ENCODE measurements around the gene PNMT.

The PNMT gene

GRCh38 chr17:39627047-39627711 lies 41.1 kb upstream of the PNMT start:
- H3K9me3 ChIP-seq (ENCODE audit: control insufficient read depth, insufficient read depth, low read depth, low read length) = no peaks in the 10 kb centered on the region
- H3K4me3 ChIP-seq (ENCODE audit: low read depth, low read length) = peak overlapping the region; percentile 10; the same call in 1 of the 2 replicates
- no peak overlapping the region for H3K27ac ChIP-seq (ENCODE audit: extremely low read depth, low read depth, low read length)
- no peaks in the 10 kb centered on the region for H3K36me3 ChIP-seq (ENCODE audit: control insufficient read depth in 2 of 2, insufficient read depth in 1 of 2, low read length in 2 of 2)
- peaks cover 3% of the 10 kb centered on the region; the same call in 1 of the 2 replicates for H3K4me1 ChIP-seq (ENCODE audit: control insufficient read depth, insufficient read depth, low read length)
- TF ChIP-seq ZNF423 (tag by site-specific recombination; IDR thresholded peaks at IDR 0.05) (no peak), ZNF701 (tag by site-specific recombination; IDR thresholded peaks at IDR 0.05) (no peak), ZNF585B (tag by site-specific recombination; IDR thresholded peaks at IDR 0.05) (no peak), ZNF211 (tag by site-specific recombination; IDR thresholded peaks at IDR 0.05; ENCODE audit: low read depth) (no peak), PRDM2 (tag by site-specific recombination; IDR thresholded peaks at IDR 0.05; ENCODE audit: borderline replicate concordance) (no peak), ZNF645 (tag by site-specific recombination; IDR thresholded peaks at IDR 0.05) (no peak), SALL2 (tag by site-specific recombination; IDR thresholded peaks at IDR 0.05; ENCODE audit: borderline replicate concordance) (no peak), ZNF398 (tag by site-specific recombination; IDR thresholded peaks at IDR 0.05) (no peak), ZNF747 (tag by site-specific recombination; IDR thresholded peaks at IDR 0.05) (no peak), ZNF449 (tag by site-specific recombination; IDR thresholded peaks at IDR 0.05) (no peak), ZNF768 (tag by site-specific recombination; IDR thresholded peaks at IDR 0.05) (no peak), ZNF677 (tag by site-specific recombination; IDR thresholded peaks at IDR 0.05) (no peak), ZNF133 (tag by site-specific recombination; IDR thresholded peaks at IDR 0.05) (no peak)
- POLR2A ChIA-PET = interaction anchor here (0.5 to 3.7 kb wide), 6 partner anchors 10 to 468 kb away, joined by 3 to 12 read pairs (median 4); partner anchors contain the start of genes ERBB2 and STARD3
- CTCF ChIA-PET = interaction anchor here (0.6 to 11.8 kb wide), 8 partner anchors 8 to 353 kb away, joined by 3 to 475 read pairs (median 6); partner anchors contain the start of gene PNMT
